ENCODE data around the gene MPND.

The MPND gene

DNA sequence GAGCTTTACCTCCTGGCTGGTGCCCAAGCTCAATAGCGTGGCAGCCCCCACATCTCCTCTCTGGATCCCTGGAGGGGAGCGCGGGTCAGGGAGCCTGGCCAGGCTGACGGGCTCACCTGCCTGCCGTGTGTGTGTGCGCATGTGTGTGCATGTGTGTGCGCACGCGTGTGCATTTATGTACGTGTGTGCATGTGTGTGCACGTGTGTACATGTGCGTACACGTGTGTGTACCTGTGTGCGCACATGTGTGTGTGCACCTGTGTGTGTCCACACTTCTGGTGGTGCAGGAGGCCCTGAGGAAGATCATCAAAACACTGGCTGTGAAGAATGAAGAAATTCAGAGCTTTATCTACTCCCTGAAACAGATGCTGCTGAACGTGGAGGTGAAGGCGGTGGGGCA, 37.7 kb upstream of the MPND start:
- Mint-ChIP-seq H3K4me1 (peaks cover 2% of the 10 kb centered on the region), H3K4me3 (peak overlapping the region; percentile 77), H3K27ac (no peak overlapping the region), H3K36me3 (no peaks in the 10 kb centered on the region), H3K27me3 (peaks cover 10% of the 10 kb centered on the region), H3K9me3 (no peaks in the 10 kb centered on the region)
- ATAC-seq (ENCODE audit: low read depth) (no peak), DNase-seq (ENCODE audit: low spot score in 2 of 2) (no peak)

DNA sequence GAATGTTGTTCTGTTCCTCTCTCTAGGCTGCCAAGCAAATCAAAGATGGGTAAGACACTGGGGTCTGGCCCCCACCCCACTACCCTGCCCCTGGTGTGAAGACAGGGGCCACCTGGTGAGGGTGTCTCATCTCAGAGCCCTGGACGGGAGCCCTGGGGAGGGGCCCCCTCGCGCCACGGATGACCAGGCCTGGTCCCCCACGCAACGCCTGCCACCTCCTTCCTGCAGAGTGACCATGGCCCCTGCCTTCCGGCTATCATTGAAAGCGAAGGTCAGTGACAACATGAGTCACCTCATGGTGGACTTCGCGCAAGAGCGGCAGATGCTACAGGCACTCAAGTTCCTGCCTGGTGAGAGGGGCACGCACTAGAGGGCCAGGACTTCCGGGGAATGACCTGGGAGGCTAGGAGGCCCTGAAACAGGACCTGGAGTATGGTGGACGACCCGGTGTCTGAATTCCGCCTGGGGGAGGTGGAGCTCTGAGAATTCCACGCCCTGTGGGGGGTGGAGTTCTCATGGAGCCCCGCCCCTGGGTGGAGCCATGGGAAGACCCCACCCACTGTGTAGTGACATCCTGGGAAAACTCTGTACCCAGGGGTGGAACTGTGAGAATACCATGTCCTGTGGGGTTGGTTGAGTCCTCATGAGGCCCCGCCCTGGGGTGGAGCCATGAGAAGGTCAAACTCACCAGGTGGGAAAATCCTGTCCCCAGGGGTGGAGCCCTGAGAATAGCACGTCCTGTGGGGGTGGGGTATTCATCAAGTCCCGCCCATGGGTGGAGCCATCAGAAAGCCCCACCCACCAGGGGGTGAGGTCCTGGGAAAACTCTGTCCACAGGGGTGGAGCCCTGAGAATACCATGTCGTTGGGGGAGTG, 32.9 kb upstream of the MPND start:
- no peak for ATAC-seq (ENCODE audit: low read depth)
- DNase-seq (ENCODE audit: low spot score in 2 of 2): no peak
- Mint-ChIP-seq H3K4me3 (no peak overlapping the region), H3K9me3 (no peaks in the 10 kb centered on the region), H3K27me3 (peaks cover 4% of the 10 kb centered on the region), H3K4me1 (no peaks in the 10 kb centered on the region), H3K36me3 (no peaks in the 10 kb centered on the region), H3K27ac (no peak overlapping the region)

DNA sequence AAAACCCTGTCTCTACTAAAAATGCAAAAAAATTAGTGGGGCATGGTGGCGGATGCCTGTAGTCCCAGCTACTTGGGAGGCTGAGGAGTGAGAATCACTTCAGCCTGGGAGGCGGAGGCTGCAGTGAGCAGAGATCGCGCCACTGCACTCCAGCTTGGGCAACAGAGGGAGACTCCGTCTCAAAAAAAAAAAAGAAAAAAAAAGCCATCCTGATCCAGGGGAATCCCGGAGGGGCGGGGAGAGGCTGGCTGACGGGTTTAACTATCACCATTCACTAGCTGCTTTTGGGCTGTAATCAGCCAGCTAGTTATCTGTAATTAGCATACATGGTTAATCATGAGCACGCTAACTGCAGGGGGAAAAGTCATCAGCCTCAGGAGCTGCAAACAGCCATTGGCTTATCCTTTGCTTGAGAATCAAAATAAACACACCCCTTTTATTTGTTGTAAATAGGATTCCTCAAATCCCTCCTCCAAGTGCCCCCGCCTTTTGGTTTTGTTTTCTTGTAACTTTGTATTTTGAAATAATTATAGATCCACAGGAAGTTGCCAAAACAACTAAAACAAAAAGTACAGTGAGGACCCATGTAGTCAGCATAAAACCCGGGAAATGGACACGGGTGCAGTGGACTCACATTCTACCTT, 29.4 kb upstream of the MPND start:
- H3K9me3 Mint-ChIP-seq: no peaks in the 10 kb centered on the region
- H3K27ac Mint-ChIP-seq: no peak overlapping the region

GRCh38 chr19:4316956-4317355, 26.4 kb upstream of the MPND start:
- H3K27ac Mint-ChIP-seq: no peak overlapping the region
- no peak for DNase-seq (ENCODE audit: low spot score in 2 of 2)
- peaks cover 2% of the 10 kb centered on the region for H3K27me3 Mint-ChIP-seq
- ATAC-seq (ENCODE audit: low read depth): no peak
- peaks cover 3% of the 10 kb centered on the region for H3K4me1 Mint-ChIP-seq
- H3K36me3 Mint-ChIP-seq: peaks cover 4% of the 10 kb centered on the region
- no peak overlapping the region for H3K4me3 Mint-ChIP-seq
- H3K9me3 Mint-ChIP-seq: peaks cover 9% of the 10 kb centered on the region

More for the DNA sequence above, 29.4 kb upstream of the MPND start:
- ATAC-seq (ENCODE audit: low read depth): peak; percentile 26
- DNase-seq (ENCODE audit: low spot score in 2 of 2): no peak
- Mint-ChIP-seq H3K27me3 (peaks cover 2% of the 10 kb centered on the region), H3K4me3 (no peak overlapping the region), H3K36me3 (no peaks in the 10 kb centered on the region), H3K4me1 (peaks cover 3% of the 10 kb centered on the region)

DNA sequence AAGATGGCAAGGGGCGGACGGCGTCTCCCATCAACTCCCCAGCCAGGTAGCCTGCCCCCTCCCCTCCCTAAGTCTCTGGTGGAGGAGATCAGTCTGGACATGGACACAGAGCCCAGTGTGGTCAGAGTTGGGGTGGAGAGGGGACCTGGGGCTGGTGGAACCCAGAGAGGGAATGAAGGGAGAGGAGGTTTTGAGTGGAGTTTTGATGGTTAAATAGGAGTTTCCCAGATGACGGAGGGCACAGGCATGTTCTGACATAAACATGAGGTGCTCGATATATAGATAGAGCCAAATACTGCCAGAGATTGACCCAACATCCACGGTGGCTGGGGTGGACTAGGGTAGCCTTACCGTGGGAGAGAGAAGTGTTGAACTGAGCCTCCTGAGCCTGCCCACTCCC, 24.9 kb upstream of the MPND start:
- H3K4me1 Mint-ChIP-seq: peaks cover 3% of the 10 kb centered on the region
- H3K27ac Mint-ChIP-seq: no peak overlapping the region
- ATAC-seq (ENCODE audit: low read depth) (no peak), DNase-seq (ENCODE audit: low spot score in 2 of 2) (no peak)
- H3K27me3 Mint-ChIP-seq: peaks cover 2% of the 10 kb centered on the region
- H3K9me3 Mint-ChIP-seq: peaks cover 9% of the 10 kb centered on the region
- no peak overlapping the region for H3K4me3 Mint-ChIP-seq
- H3K36me3 Mint-ChIP-seq: peaks cover 4% of the 10 kb centered on the region

GRCh38 chr19:4319067-4319718, 24.2 kb upstream of the MPND start:
- H3K27ac Mint-ChIP-seq: no peak overlapping the region

DNA sequence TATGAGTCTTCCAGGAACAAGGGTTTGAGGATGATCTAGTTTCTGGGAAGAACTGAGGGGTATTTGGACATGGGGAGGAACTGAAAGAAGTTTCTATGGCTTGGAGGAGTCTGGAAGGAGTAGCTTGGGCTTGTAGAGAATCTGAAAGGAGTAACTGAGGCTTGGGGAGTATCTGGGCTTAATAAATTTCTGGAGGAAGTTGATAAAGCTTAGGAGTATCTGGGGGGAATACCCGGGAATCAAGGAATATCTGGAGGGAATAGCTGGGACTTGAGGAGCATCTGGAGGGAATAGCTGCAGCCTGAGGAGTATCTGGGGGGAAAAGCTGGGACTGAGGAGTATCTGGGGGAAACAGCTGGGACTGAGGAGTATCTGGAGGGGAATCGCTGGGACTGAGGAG, 22.9 kb upstream of the MPND start:
- H3K9me3 Mint-ChIP-seq: peaks cover 9% of the 10 kb centered on the region
- H3K27ac Mint-ChIP-seq: no peak overlapping the region
- peaks cover 3% of the 10 kb centered on the region for H3K4me1 Mint-ChIP-seq
- H3K4me3 Mint-ChIP-seq: no peak overlapping the region
- H3K36me3 Mint-ChIP-seq: peaks cover 4% of the 10 kb centered on the region
- no peak for ATAC-seq (ENCODE audit: low read depth)
- no peak for DNase-seq (ENCODE audit: low spot score in 2 of 2)
- H3K27me3 Mint-ChIP-seq: peaks cover 4% of the 10 kb centered on the region

More at GRCh38 chr19:4319067-4319718, 24.2 kb upstream of the MPND start:
- DNase-seq (ENCODE audit: low spot score in 2 of 2) (no peak), ATAC-seq (ENCODE audit: low read depth) (no peak)
- H3K9me3 Mint-ChIP-seq: peaks cover 9% of the 10 kb centered on the region
- peaks cover 4% of the 10 kb centered on the region for H3K36me3 Mint-ChIP-seq
- no peak overlapping the region for H3K4me3 Mint-ChIP-seq
- H3K27me3 Mint-ChIP-seq: peaks cover 2% of the 10 kb centered on the region
- H3K4me1 Mint-ChIP-seq: peaks cover 3% of the 10 kb centered on the region

- ATAC-seq (ENCODE audit: low read depth) (no peak), DNase-seq (ENCODE audit: low spot score in 2 of 2) (no peak)
- H3K36me3 Mint-ChIP-seq: peaks cover 4% of the 10 kb centered on the region
- H3K27ac Mint-ChIP-seq: no peak overlapping the region
- H3K9me3 Mint-ChIP-seq: peaks cover 9% of the 10 kb centered on the region
- no peak overlapping the region for H3K4me3 Mint-ChIP-seq
- H3K4me1 Mint-ChIP-seq: peaks cover 11% of the 10 kb centered on the region
- H3K27me3 Mint-ChIP-seq: peaks cover 10% of the 10 kb centered on the region
Measured at GRCh38 chr19:4322942-4323665, 20.3 kb upstream of the MPND start.

DNA sequence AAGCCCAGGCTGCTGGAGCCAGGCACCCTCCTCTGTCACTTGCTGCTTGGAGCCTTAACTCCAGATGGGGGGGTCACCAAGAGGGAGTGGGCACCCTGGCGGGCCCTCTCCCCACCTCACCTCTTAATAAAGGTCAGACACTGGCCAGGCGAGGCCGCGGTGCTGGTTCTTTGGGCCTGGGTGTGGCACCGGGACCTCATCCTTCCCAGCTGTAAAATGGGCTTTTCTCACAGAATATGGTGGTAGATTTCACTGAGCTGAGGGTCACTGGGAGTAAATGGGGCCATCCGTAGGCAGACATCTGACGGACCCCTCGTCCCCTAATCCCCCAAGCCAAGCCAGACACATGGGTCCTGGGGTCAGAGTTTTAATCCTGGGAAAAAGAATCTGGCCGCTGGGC, 19.7 kb upstream of the MPND start:
- Mint-ChIP-seq H3K9me3 (peaks cover 9% of the 10 kb centered on the region), H3K4me3 (no peak overlapping the region), H3K27ac (no peak overlapping the region), H3K4me1 (peaks cover 15% of the 10 kb centered on the region), H3K36me3 (peaks cover 4% of the 10 kb centered on the region), H3K27me3 (peaks cover 14% of the 10 kb centered on the region)
- ATAC-seq (ENCODE audit: low read depth): no peak
- no peak for DNase-seq (ENCODE audit: low spot score in 2 of 2)

GRCh38 chr19:4324228-4324627, 19.1 kb upstream of the MPND start:
- Mint-ChIP-seq H3K4me1 (peaks cover 15% of the 10 kb centered on the region), H3K27ac (no peak overlapping the region), H3K4me3 (no peak overlapping the region), H3K9me3 (peaks cover 9% of the 10 kb centered on the region), H3K27me3 (peaks cover 14% of the 10 kb centered on the region), H3K36me3 (peaks cover 4% of the 10 kb centered on the region)
- DNase-seq (ENCODE audit: low spot score in 2 of 2): no peak
- no peak for ATAC-seq (ENCODE audit: low read depth)

DNA sequence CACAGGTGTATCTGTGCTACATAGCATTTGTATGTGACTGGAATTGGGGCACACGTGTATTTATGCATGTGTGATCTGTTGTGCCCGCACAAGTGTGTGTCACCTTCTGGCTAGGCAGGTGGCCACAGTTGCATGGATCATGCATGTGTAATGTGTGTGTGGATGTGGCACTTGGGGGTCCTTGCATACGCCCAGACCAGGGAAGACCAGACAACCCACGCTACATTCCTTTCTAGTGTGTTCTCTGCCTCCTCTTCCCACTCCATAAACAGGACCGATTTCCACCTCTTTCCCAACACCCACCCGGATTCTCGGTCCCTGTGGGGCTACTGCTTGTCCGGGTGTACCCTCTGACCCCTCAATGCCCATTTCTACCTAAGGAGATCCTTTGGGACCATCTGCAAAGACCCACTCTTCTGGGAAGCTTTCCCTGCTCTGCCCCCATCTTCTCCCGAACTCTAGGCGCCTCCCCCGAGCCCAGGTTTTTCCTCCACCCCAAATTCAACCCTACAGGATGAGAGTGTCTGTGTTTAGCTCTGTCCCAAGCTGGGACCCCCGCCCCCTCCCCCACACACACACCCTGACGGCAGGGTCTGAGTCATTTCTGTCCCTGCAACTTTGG, 17.0 kb upstream of the MPND start:
- Mint-ChIP-seq H3K9me3 (no peaks in the 10 kb centered on the region), H3K4me3 (peak overlapping the region; percentile 14), H3K4me1 (peaks cover 15% of the 10 kb centered on the region), H3K27me3 (peaks cover 17% of the 10 kb centered on the region), H3K27ac (no peak overlapping the region), H3K36me3 (no peaks in the 10 kb centered on the region)
- no peak for ATAC-seq (ENCODE audit: low read depth)
- DNase-seq (ENCODE audit: low spot score in 2 of 2): no peak

- ATAC-seq (ENCODE audit: low read depth): no peak
- Mint-ChIP-seq H3K36me3 (no peaks in the 10 kb centered on the region), H3K9me3 (no peaks in the 10 kb centered on the region), H3K27ac (no peak overlapping the region), H3K27me3 (peaks cover 17% of the 10 kb centered on the region), H3K4me3 (peak overlapping the region; percentile 52), H3K4me1 (peaks cover 15% of the 10 kb centered on the region)
- DNase-seq (ENCODE audit: low spot score in 2 of 2): no peak
Measured at GRCh38 chr19:4326837-4327251, 16.5 kb upstream of the MPND start.

GRCh38 chr19:4327252-4327876, 16.0 kb upstream of the MPND start:
- peaks cover 17% of the 10 kb centered on the region for H3K27me3 Mint-ChIP-seq
- peaks cover 15% of the 10 kb centered on the region for H3K4me1 Mint-ChIP-seq
- no peaks in the 10 kb centered on the region for H3K36me3 Mint-ChIP-seq
- peak overlapping the region; percentile 52 for H3K4me3 Mint-ChIP-seq
- DNase-seq (ENCODE audit: low spot score in 2 of 2) (peak in 1 of 2 donors; percentile 45), ATAC-seq (ENCODE audit: low read depth) (no peak)
- H3K9me3 Mint-ChIP-seq: no peaks in the 10 kb centered on the region
- no peak overlapping the region for H3K27ac Mint-ChIP-seq

All from memory B cell (primary cell).